ENCODE measurements around the gene GRM1. TPM values are rescaled to one million over a fixed set of nuclear protein-coding genes. Genes with fewer than 3 reads are reported as not detected.

Gene GRM1
- total and polyA plus RNA-seq, 12 donors = under 0.01 to 1.3 (median 0.07) TPM; not detected in 3

DNA sequence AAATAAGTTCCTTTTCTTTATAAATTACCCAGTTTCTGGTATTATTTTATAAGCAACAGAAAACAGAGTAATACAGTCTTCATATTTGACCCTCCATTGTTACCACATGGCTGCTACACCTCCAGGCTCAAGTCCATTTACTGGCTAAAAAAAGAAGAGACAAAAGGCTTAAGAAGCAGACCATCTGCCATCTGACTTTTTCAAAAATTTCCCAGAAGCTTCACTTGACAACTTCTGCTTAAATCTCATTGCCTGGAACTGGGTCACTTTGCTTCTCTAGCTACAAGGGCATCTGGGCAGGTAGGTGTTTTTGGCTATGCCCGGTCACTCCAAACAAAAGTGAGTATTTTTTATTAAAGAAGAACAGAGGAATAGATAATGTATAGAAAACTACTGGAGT, 118.0 kb downstream of the GRM1 start:
- DNase-seq = no peak
- Histone ChIP-seq H3K9me3 (replicated peaks in 1 of 3) (no peaks in the 10 kb centered on the region), H3K4me3 (no peak overlapping the region), H3K27me3 (no peaks in the 10 kb centered on the region), H3K36me3 (replicated peaks in 1 of 2) (no peaks in the 10 kb centered on the region), H3K27ac (no peak overlapping the region), H3K4me1 (replicated peaks in 1 of 2) (no peaks in the 10 kb centered on the region)
- intact Hi-C loops (cut with DNase I) = no loop called here
- 78 to 91% (median 83%) methylated on average over 1 of the region's 1 CpG for WGBS, 4 donors
- TF ChIP-seq CTCF (IDR thresholded peaks at IDR 0.05) = no peak
- TF ChIP-seq POLR2A (IDR thresholded peaks at IDR 0.05) = no peak

DNA sequence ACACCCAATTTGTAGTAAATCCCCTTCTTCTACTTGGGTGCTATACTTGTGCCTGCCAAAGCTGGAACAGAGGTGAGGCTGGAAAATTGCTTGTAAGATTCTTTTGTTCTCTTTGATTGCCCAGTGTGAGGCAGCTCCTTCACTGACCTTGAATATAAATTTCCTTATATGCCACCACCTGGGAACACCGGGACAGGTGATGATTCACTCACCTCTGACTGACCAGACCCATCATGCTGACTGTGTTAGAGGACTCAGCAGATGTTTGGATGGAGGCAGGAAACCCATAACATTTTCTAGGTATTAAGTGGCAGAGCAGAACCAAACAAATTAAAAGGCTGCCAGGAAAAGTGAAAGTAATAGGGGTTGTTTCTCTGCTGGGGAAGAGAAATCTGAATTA, 120.9 kb downstream of the GRM1 start:
- H3K27ac ChIP-seq = no peak overlapping the region
- no peaks in the 10 kb centered on the region for H3K27me3 ChIP-seq
- no peak for DNase-seq
- intact Hi-C loops (cut with DNase I) = no loop called here
- H3K9me3 ChIP-seq (replicated peaks in 1 of 3) = no peaks in the 10 kb centered on the region
- H3K4me1 ChIP-seq (replicated peaks in 1 of 2) = no peaks in the 10 kb centered on the region
- no peak overlapping the region for H3K4me3 ChIP-seq
- TF ChIP-seq CTCF (IDR thresholded peaks at IDR 0.05) (no peak), POLR2A (IDR thresholded peaks at IDR 0.05) (no peak)
- no peaks in the 10 kb centered on the region for H3K36me3 ChIP-seq (replicated peaks in 1 of 2)
- 38 to 46% (median 40%) methylated on average over 1 of the region's 1 CpG for WGBS, 4 donors

GRCh38 chr6:146153040-146153758, 124.3 kb downstream of the GRM1 start:
- Histone ChIP-seq H3K4me3 (no peak overlapping the region), H3K27ac (no peak overlapping the region), H3K36me3 (replicated peaks in 1 of 2) (no peaks in the 10 kb centered on the region), H3K27me3 (no peaks in the 10 kb centered on the region), H3K4me1 (replicated peaks in 1 of 2) (no peaks in the 10 kb centered on the region), H3K9me3 (replicated peaks in 1 of 3) (no peaks in the 10 kb centered on the region)
- TF ChIP-seq CTCF (IDR thresholded peaks at IDR 0.05) (no peak), POLR2A (IDR thresholded peaks at IDR 0.05) (no peak)
- DNase-seq = no peak
- 72 to 82% (median 78%) methylated on average over 4 of the region's 4 CpGs for WGBS, 4 donors
- intact Hi-C loops (cut with DNase I) = no loop called here

DNA sequence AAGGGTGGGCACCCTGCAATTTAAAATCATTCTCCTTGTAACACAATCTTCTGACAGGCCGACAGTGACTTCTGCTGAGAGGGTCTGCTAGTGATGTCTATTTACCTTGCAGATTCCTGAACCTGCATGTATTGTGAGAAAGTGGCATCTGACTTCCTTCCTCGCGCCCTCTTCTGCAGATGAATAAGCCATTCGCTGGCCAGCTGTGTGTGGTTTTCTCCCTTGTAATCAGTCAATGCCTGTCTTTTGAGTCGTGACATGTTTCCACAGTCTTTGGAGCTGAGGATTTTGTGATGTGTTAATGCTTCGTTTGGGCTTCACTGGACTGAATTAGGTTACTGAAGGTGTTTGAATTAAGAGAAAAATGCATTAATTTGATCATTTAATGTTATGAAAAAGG, 125.3 kb downstream of the GRM1 start:
- TF ChIP-seq CTCF (IDR thresholded peaks at IDR 0.05) (no peak), POLR2A (IDR thresholded peaks at IDR 0.05) (no peak)
- Histone ChIP-seq H3K36me3 (replicated peaks in 1 of 2) (no peaks in the 10 kb centered on the region), H3K27ac (no peak overlapping the region), H3K27me3 (no peaks in the 10 kb centered on the region), H3K4me3 (no peak overlapping the region), H3K9me3 (replicated peaks in 1 of 3) (no peaks in the 10 kb centered on the region), H3K4me1 (replicated peaks in 1 of 2) (no peaks in the 10 kb centered on the region)
- no peak for DNase-seq
- intact Hi-C loops (cut with DNase I) = no loop called here
- 14 to 24% (median 19%) methylated on average over 6 of the region's 6 CpGs for WGBS, 4 donors

All from adrenal gland (tissue), 12 donors.